Central memory CD8-positive, alpha-beta T cell (primary cell): ENCODE results near the gene NRCAM.

Experiments
- ATAC-seq: fragments of 150-1000 bp; cut with Tn5 transposase; replicated peaks from 2 replicates; pipeline ENCODE4 v1.10.0; 2022; ENCODE audit warnings: mild to moderate bottlenecking, moderate FRiP score, moderate number of reproducible peaks; ENCODE audit not compliant: poor library complexity, severe bottlenecking; ENCODE audit errors: extremely low read depth
- DNase-seq, 2 donors: peaks; one replicate each; pipeline ENCODE4 v3.0.0; 2021; ENCODE audit warnings: low spot score in 2 of 2
- H3K27ac Mint-ChIP-seq: one replicate; pipeline ENCODE4 v1.8.0; 2022; ENCODE audit warnings: low read depth, mild to moderate bottlenecking, moderate library complexity, mixed read lengths
- H3K27me3 Mint-ChIP-seq: one replicate; pipeline ENCODE4 v1.8.0; 2022; ENCODE audit warnings: mixed read lengths
- H3K36me3 Mint-ChIP-seq: one replicate; pipeline ENCODE4 v1.8.0; 2022; ENCODE audit warnings: mild to moderate bottlenecking, moderate library complexity, mixed read lengths; ENCODE audit not compliant: insufficient read depth
- H3K4me1 Mint-ChIP-seq: one replicate; pipeline ENCODE4 v1.8.0; 2022; ENCODE audit warnings: mixed read lengths
- H3K4me3 Mint-ChIP-seq: one replicate; pipeline ENCODE4 v1.8.0; 2022; ENCODE audit warnings: mild to moderate bottlenecking, moderate library complexity, mixed read lengths
- H3K9me3 Mint-ChIP-seq: one replicate; pipeline ENCODE4 v1.8.0; 2022; ENCODE audit warnings: mixed read lengths

NRCAM gene

GRCh38 chr7:108245523-108246226, 210.6 kb downstream of the NRCAM start:
- H3K27me3 Mint-ChIP-seq: no peaks in the 10 kb centered on the region
- H3K27ac Mint-ChIP-seq: no peak overlapping the region
- H3K36me3 Mint-ChIP-seq: no peaks in the 10 kb centered on the region
- H3K9me3 Mint-ChIP-seq: no peaks in the 10 kb centered on the region
- DNase-seq: no peak
- no peak for ATAC-seq
- H3K4me3 Mint-ChIP-seq: no peak overlapping the region
- no peaks in the 10 kb centered on the region for H3K4me1 Mint-ChIP-seq

GRCh38 chr7:108244110-108244509, 212.1 kb downstream of the NRCAM start:
- no peak for DNase-seq
- H3K36me3 Mint-ChIP-seq: no peaks in the 10 kb centered on the region

GRCh38 chr7:108239501-108240225, 216.6 kb downstream of the NRCAM start:
- Mint-ChIP-seq H3K27ac (no peak overlapping the region), H3K4me3 (no peak overlapping the region), H3K9me3 (no peaks in the 10 kb centered on the region), H3K4me1 (no peaks in the 10 kb centered on the region), H3K36me3 (no peaks in the 10 kb centered on the region), H3K27me3 (peaks cover 10% of the 10 kb centered on the region)
- no peak for DNase-seq
- ATAC-seq: no peak

More at GRCh38 chr7:108244110-108244509, 212.1 kb downstream of the NRCAM start:
- Mint-ChIP-seq H3K4me3 (no peak overlapping the region), H3K9me3 (no peaks in the 10 kb centered on the region), H3K27ac (no peak overlapping the region), H3K4me1 (no peaks in the 10 kb centered on the region), H3K27me3 (peaks cover 6% of the 10 kb centered on the region)
- ATAC-seq: no peak

DNA sequence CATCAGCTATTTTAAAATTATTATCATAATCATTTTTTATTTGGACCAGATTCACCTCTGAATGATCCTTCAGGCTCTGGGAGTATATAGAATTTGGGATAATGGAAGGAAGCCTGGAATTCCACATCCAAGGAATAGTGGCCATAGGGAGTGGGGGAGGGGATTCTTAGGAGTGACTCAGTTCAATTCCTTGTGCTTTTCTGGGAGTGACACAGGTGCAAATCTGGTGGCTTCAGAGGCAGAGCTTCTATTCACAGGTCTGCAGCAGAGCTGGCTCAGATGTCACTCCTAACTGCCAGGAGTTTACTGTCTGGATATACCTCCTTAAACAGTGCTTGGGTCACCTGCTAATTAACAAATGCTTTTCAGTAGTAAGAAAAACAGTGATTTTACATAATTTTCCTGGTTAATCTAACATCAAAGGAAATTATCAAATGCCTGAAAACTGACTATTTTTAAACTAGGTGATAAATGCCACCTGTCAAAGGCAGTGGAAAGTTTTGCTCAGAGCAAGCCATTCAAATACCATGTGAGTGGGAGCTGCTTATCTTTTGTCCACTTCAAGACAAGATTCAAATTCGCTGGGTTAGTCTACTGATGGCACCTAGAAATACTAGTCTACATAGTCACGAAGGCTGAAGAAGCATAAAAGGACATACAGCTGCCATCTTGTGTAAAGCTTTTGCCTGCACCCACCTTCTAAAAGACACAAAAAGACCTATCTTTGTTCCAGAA, 219.4 kb downstream of the NRCAM start:
- no peaks in the 10 kb centered on the region for H3K9me3 Mint-ChIP-seq

GRCh38 chr7:108235451-108236061, 220.7 kb downstream of the NRCAM start:
- peaks cover 10% of the 10 kb centered on the region for H3K27me3 Mint-ChIP-seq

More for the DNA sequence above, 219.4 kb downstream of the NRCAM start:
- H3K27ac Mint-ChIP-seq: no peak overlapping the region
- peaks cover 10% of the 10 kb centered on the region for H3K27me3 Mint-ChIP-seq
- H3K36me3 Mint-ChIP-seq: no peaks in the 10 kb centered on the region
- no peaks in the 10 kb centered on the region for H3K4me1 Mint-ChIP-seq
- H3K4me3 Mint-ChIP-seq: no peak overlapping the region
- DNase-seq (no peak), ATAC-seq (no peak)

GRCh38 chr7:108234971-108235450, 221.2 kb downstream of the NRCAM start:
- no peak overlapping the region for H3K27ac Mint-ChIP-seq
- H3K9me3 Mint-ChIP-seq: no peaks in the 10 kb centered on the region
- DNase-seq (no peak), ATAC-seq (no peak)
- peaks cover 10% of the 10 kb centered on the region for H3K27me3 Mint-ChIP-seq
- no peaks in the 10 kb centered on the region for H3K4me1 Mint-ChIP-seq
- H3K4me3 Mint-ChIP-seq: no peak overlapping the region
- no peaks in the 10 kb centered on the region for H3K36me3 Mint-ChIP-seq

More at GRCh38 chr7:108235451-108236061, 220.7 kb downstream of the NRCAM start:
- no peak for ATAC-seq
- Mint-ChIP-seq H3K27ac (no peak overlapping the region), H3K4me1 (no peaks in the 10 kb centered on the region), H3K9me3 (no peaks in the 10 kb centered on the region), H3K4me3 (no peak overlapping the region), H3K36me3 (no peaks in the 10 kb centered on the region)
- no peak for DNase-seq

DNA sequence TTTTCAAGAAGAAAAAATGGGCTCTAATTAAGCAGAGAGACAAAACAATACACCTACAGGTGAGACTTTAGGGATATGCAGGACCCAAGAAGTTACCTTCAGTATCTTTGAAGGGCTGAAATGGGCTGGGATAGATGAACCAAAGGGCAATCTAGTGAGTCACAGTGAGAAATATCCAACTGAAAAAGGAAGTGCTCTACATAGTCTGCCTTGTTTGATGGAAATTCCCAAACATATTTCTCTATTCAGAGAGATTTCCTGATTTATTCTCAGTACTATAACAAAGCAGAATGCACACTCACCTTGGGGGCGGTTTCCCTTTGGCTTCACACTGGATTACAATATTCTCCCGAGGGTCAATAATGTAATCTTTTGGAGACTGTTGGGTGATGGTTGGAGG, 222.0 kb downstream of the NRCAM start:
- no peaks in the 10 kb centered on the region for H3K4me1 Mint-ChIP-seq
- no peak overlapping the region for H3K27ac Mint-ChIP-seq
- no peaks in the 10 kb centered on the region for H3K9me3 Mint-ChIP-seq

GRCh38 chr7:108232076-108232475, 224.2 kb downstream of the NRCAM start:
- H3K9me3 Mint-ChIP-seq: no peaks in the 10 kb centered on the region
- H3K4me3 Mint-ChIP-seq: no peak overlapping the region
- no peak overlapping the region for H3K27ac Mint-ChIP-seq
- no peak for ATAC-seq
- H3K4me1 Mint-ChIP-seq: no peaks in the 10 kb centered on the region
- H3K27me3 Mint-ChIP-seq: peaks cover 6% of the 10 kb centered on the region
- DNase-seq: no peak
- H3K36me3 Mint-ChIP-seq: no peaks in the 10 kb centered on the region

More for the DNA sequence above, 222.0 kb downstream of the NRCAM start:
- H3K27me3 Mint-ChIP-seq: peaks cover 5% of the 10 kb centered on the region
- no peak for ATAC-seq
- H3K36me3 Mint-ChIP-seq: no peaks in the 10 kb centered on the region
- no peak for DNase-seq
- H3K4me3 Mint-ChIP-seq: no peak overlapping the region

DNA sequence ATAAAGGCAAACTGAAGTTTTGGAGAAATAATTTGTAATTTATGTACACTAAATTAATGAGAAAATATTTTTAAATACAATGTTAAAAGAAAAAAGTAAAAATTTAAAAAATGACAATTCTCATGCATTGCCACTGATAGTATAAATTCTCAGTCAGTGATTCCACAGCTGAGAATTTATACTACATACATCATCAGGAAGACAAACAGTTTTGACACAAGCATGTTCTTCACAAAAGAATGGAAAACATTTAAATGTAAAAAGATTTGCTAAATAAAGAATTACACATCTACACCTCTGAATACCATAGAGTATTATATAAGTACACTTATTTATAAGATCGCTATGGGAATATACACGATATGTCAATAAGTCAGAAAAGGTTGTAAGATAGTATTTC, 225.0 kb downstream of the NRCAM start:
- Mint-ChIP-seq H3K27ac (no peak overlapping the region), H3K27me3 (peaks cover 6% of the 10 kb centered on the region), H3K4me3 (no peak overlapping the region), H3K9me3 (no peaks in the 10 kb centered on the region), H3K4me1 (no peaks in the 10 kb centered on the region), H3K36me3 (no peaks in the 10 kb centered on the region)
- ATAC-seq: no peak
- DNase-seq: no peak

GRCh38 chr7:108227366-108227765, 228.9 kb downstream of the NRCAM start:
- ATAC-seq: no peak
- DNase-seq: no peak
- no peaks in the 10 kb centered on the region for H3K4me1 Mint-ChIP-seq
- H3K27ac Mint-ChIP-seq: no peak overlapping the region
- no peak overlapping the region for H3K4me3 Mint-ChIP-seq
- H3K36me3 Mint-ChIP-seq: no peaks in the 10 kb centered on the region
- H3K27me3 Mint-ChIP-seq: peaks cover 6% of the 10 kb centered on the region
- H3K9me3 Mint-ChIP-seq: no peaks in the 10 kb centered on the region

DNA sequence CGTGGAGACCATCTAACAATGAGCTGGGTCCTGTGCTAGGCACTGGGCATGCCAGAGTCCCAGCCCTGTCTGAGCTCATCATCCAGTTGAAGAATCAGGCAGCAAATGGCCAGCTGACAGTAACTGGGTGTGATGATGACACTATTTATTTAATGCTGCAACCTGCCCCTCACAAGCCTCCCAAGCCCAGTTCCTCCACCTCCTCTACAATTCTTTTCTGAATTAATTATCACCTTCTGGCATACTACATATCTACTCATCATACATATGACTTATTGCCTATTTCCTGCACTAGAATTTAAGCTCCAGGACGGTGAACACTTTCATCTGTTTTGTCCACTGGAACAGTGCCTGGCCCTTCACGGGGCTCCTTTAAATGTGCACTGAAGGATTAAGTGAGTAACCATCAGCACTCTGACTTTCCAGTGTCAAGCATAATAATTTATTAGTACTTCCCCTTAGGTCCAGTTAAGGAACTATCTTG, 229.4 kb downstream of the NRCAM start:
- no peaks in the 10 kb centered on the region for H3K9me3 Mint-ChIP-seq
- no peak overlapping the region for H3K27ac Mint-ChIP-seq
- no peaks in the 10 kb centered on the region for H3K4me1 Mint-ChIP-seq
- no peaks in the 10 kb centered on the region for H3K36me3 Mint-ChIP-seq
- no peak overlapping the region for H3K4me3 Mint-ChIP-seq
- H3K27me3 Mint-ChIP-seq: peaks cover 6% of the 10 kb centered on the region
- DNase-seq (no peak), ATAC-seq (no peak)

GRCh38 chr7:108225531-108226181, 230.6 kb downstream of the NRCAM start:
- H3K36me3 Mint-ChIP-seq: no peaks in the 10 kb centered on the region
- no peaks in the 10 kb centered on the region for H3K4me1 Mint-ChIP-seq
- no peak overlapping the region for H3K4me3 Mint-ChIP-seq
- no peak overlapping the region for H3K27ac Mint-ChIP-seq
- ATAC-seq: no peak
- DNase-seq: no peak
- H3K27me3 Mint-ChIP-seq: peaks cover 13% of the 10 kb centered on the region
- no peaks in the 10 kb centered on the region for H3K9me3 Mint-ChIP-seq
